ENCODE measurements around the gene NXN. TPM values are rescaled to one million over a fixed set of nuclear protein-coding genes. Genes with fewer than 3 reads are reported as not detected.
"Not testable (repeated sequence)": the region's sequence is repeated elsewhere in the genome, so short reads cannot be mapped to it uniquely, and the experiment has no call there.

NXN gene
- total RNA-seq, 5 donors from 2014 or later (not counting 1 experiment from before 2014, with no cell fraction given), result 0.56 to 1.3 (median 0.96) TPM

DNA sequence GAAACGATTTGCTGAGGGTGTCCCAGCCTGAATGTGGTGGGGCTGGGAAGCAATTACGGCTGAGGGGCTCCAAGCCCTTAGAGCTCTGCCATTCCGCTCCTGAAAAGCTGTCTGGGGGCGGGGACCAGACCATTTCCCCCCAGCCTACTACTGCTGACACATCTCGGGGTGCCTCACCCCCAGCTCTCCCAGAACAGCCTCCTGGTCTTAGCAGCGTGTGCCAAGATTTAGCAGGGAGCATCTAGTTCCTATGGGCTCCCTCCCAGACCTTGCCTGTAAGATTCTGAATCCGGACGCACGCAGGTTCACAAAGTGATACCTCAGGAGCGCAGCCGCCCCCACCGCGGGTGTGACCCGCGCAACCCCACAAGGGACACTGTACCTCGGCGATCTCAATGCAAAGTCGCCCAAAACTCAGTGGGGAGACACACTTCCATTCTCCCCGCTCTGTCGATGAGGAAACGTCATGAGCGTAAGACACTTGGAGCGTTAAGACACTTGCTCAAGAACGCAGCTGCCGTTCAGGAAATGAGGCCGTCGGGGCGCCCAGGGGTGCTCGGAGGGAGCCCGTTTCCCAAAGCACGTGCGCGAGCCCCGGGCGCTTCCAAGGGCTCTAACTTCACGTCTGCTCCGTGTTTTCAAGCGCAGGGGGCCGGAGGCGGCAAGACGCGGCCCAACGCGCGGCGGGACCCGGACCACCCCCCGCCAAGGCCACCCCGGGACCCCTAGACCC, 228.1 kb downstream of the NXN start:
- Histone ChIP-seq H3K4me1 (ENCODE audit: control insufficient read depth in 1 of 2, extremely low read depth in 1 of 2, insufficient read depth in 2 of 2, low read length in 2 of 2) (peaks cover 8 to 29% of the 10 kb centered on the region in 2 experiments), H3K27me3 (replicated peaks in 1 of 2; ENCODE audit: control insufficient read depth in 2 of 2, extremely low read depth in 1 of 2, insufficient read depth in 2 of 2, low read length in 1 of 2) (no peaks in the 10 kb centered on the region), H3K4me3 (ENCODE audit: control insufficient read depth in 1 of 2, extremely low read depth in 1 of 2, low read length in 1 of 2) (peak overlapping the region; percentile 70 to 83), H3K36me3 (ENCODE audit: control insufficient read depth in 2 of 2, extremely low read depth in 1 of 2, insufficient read depth in 1 of 2, low read length in 1 of 2) (peaks cover 0 to 13% of the 10 kb centered on the region in 2 donors), H3K9me3 (no peaks in the 10 kb centered on the region), H3K27ac (ENCODE audit: low read length) (no peak overlapping the region)
- peaks cover 32 to 43% (median 42%) of the 10 kb centered on the region in 3 donors for H3K4me1 Mint-ChIP-seq
- ChIA-PET CTCF (no interaction called here), POLR2A (no interaction called here)
- peak overlapping the region; percentile 91 to 98 (median 91) for H3K4me3 Mint-ChIP-seq
- H3K36me3 Mint-ChIP-seq, result peaks cover 12% of the 10 kb centered on the region
- no peaks in the 10 kb centered on the region for H3K9me3 Mint-ChIP-seq
- H3K27me3 Mint-ChIP-seq, result no peaks in the 10 kb centered on the region
- ATAC-seq (replicated peaks in 1 of 4) (peak; percentile 50 to 61 (median 59)), DNase-seq (peak in 34 of 35 experiments; percentile 5 to 72 (median 50))
- peak overlapping the region; percentile 90 to 92 for H3K27ac Mint-ChIP-seq
- WGBS (ENCODE audit: insufficient coverage), result under 1% methylated on average over 46 of the region's 49 CpGs

DNA sequence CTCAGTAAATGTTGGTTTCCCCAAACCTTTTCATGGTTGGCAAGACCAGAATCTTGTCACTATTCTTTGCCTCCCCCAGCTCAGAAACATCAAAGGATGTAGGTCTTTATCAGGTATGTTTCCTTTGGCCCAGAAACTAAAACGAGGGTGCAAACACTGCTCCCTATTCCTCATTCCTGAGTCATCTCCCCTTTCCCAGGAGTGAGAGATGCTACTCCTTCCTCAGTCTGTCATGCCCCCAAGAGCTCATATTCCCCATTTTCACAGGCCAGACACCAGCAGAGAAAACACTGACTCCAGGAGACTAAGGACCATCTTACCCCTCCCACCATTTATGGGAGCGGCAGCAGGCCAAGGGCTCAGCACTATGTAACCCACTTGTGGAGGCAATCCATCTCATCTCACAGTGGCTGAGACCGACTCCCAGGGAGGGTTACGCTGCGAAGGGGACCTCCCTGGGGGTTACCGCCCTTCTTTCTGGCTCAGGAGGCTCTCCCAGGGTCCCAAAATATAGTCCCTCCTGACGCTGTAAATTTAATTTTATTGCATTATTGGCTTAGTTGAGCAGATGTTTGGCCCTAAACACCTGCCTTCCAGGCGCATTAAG, 229.0 kb downstream of the NXN start:
- CTCF ChIA-PET, result interaction anchor here (0.5 to 1.0 kb wide), 4 partner anchors 32 to 251 kb away, joined by 3 to 4 read pairs (median 3); partner anchors contain the start of gene TIMM22 (in 1 of the 2)
- ATAC-seq (replicated peaks in 1 of 4) (no peak), DNase-seq (no peak)
- 80% methylated on average over 3 of the region's 8 CpGs for whole genome bisulfite sequencing (ENCODE audit: insufficient coverage)
- Histone ChIP-seq H3K27me3 (replicated peaks in 1 of 2; ENCODE audit: control insufficient read depth in 2 of 2, extremely low read depth in 1 of 2, insufficient read depth in 2 of 2, low read length in 1 of 2) (no peaks in the 10 kb centered on the region), H3K9me3 (no peaks in the 10 kb centered on the region), H3K4me3 (ENCODE audit: control insufficient read depth in 1 of 2, extremely low read depth in 1 of 2, low read length in 1 of 2) (peak overlapping the region in 1 of 2 donors; percentile 83), H3K27ac (ENCODE audit: low read length) (no peak overlapping the region), H3K4me1 (ENCODE audit: control insufficient read depth in 1 of 2, extremely low read depth in 1 of 2, insufficient read depth in 2 of 2, low read length in 2 of 2) (peaks cover 8 to 29% of the 10 kb centered on the region in 2 experiments), H3K36me3 (ENCODE audit: control insufficient read depth in 2 of 2, extremely low read depth in 1 of 2, insufficient read depth in 1 of 2, low read length in 1 of 2) (peaks cover 0 to 22% of the 10 kb centered on the region in 2 donors)
- Mint-ChIP-seq H3K9me3 (no peaks in the 10 kb centered on the region), H3K27ac (peak overlapping the region; percentile 49 to 53), H3K4me1 (peaks cover 32 to 43% (median 42%) of the 10 kb centered on the region in 3 donors), H3K4me3 (peak overlapping the region; percentile 91 to 98 (median 91)), H3K27me3 (no peaks in the 10 kb centered on the region), H3K36me3 (peaks cover 19% of the 10 kb centered on the region)
- POLR2A ChIA-PET, result no interaction called here

DNA sequence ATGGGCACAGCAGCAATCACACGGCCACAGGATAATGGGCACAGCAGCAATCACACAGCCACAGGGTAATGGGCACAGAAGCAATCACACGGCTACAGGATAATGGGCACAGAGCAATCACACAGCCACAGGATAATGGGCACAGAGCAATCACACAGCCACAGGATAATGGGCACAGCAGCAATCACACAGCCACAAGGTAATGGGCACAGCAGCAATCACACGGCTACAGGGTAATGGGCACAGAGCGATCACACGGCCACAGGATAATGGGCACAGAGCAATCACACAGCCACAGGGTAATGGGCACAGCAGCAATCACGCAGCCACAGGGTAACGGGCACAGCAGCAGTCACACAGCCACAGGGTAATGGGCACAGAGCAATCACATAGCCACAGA, 230.2 kb downstream of the NXN start:
- H3K27ac ChIP-seq (ENCODE audit: low read length); ATAC-seq (replicated peaks in 1 of 4); CTCF ChIA-PET; H3K4me3 ChIP-seq (ENCODE audit: control insufficient read depth in 1 of 2, extremely low read depth in 1 of 2, low read length in 1 of 2); DNase-seq; H3K9me3 Mint-ChIP-seq; H3K27ac Mint-ChIP-seq; H3K27me3 Mint-ChIP-seq; H3K9me3 ChIP-seq; H3K27me3 ChIP-seq (replicated peaks in 1 of 2; ENCODE audit: control insufficient read depth in 2 of 2, extremely low read depth in 1 of 2, insufficient read depth in 2 of 2, low read length in 1 of 2); POLR2A ChIA-PET: not testable (repeated sequence)
- Mint-ChIP-seq H3K36me3 (peaks cover 21% of the 10 kb centered on the region), H3K4me1 (peaks cover 32 to 43% (median 42%) of the 10 kb centered on the region in 3 donors), H3K4me3 (peak overlapping the region in 2 of 3 donors; percentile 0 to 98)
- H3K4me1 ChIP-seq (ENCODE audit: control insufficient read depth in 1 of 2, extremely low read depth in 1 of 2, insufficient read depth in 2 of 2, low read length in 2 of 2), result peaks cover 8 to 29% of the 10 kb centered on the region in 2 experiments
- peaks cover 9 to 33% of the 10 kb centered on the region in 2 donors for H3K36me3 ChIP-seq (ENCODE audit: control insufficient read depth in 2 of 2, extremely low read depth in 1 of 2, insufficient read depth in 1 of 2, low read length in 1 of 2)
- WGBS (ENCODE audit: insufficient coverage), result 94% methylated on average over 6 of the region's 7 CpGs

Other genes with a start within 250 kb of the NXN start
- gene TLCD3A, start 247.2 kb downstream of the NXN start, total RNA-seq, result 1 to 10 TPM; 1.3 to 3.0 (median 2.2) TPM
- gene GEMIN4, start 227.5 kb downstream of the NXN start, total RNA-seq, result 10 to 100 TPM; 19.6 to 38.2 (median 36.0) TPM
- 10 to 100 TPM; 66.9 to 85.1 (median 76.8) TPM for gene GLOD4, start 197.5 kb downstream of the NXN start, total RNA-seq
- 10 to 100 TPM; 23.0 to 34.1 (median 25.6) TPM for gene MRM3, start 197.4 kb downstream of the NXN start, total RNA-seq
- gene TIMM22, start 17.4 kb upstream of the NXN start, total RNA-seq, result 10 to 100 TPM in 4 of 5 donors, 1 to 10 TPM in 1; 8.9 to 13.2 (median 11.4) TPM
- 100 to 1,000 TPM in 4 of 5 donors, 10 to 100 TPM in 1; 89.4 to 165 (median 125) TPM for gene ABR, start 200.2 kb upstream of the NXN start, total RNA-seq

Measured in T-cell (primary cell).